NCI-H187 treated with DMSO at 0.1 percent for 48 hours (cell line): ENCODE measurements around the gene KCNRG.
"Not testable (repeated sequence)": the region's sequence is repeated elsewhere in the genome, so short reads cannot be mapped to it uniquely, and the experiment has no call there.

Source experiments
- DNase-seq: peaks from one replicate; lab custom pipeline; 2025; lab: John Stamatoyannopoulos, UW

The KCNRG gene

DNA sequence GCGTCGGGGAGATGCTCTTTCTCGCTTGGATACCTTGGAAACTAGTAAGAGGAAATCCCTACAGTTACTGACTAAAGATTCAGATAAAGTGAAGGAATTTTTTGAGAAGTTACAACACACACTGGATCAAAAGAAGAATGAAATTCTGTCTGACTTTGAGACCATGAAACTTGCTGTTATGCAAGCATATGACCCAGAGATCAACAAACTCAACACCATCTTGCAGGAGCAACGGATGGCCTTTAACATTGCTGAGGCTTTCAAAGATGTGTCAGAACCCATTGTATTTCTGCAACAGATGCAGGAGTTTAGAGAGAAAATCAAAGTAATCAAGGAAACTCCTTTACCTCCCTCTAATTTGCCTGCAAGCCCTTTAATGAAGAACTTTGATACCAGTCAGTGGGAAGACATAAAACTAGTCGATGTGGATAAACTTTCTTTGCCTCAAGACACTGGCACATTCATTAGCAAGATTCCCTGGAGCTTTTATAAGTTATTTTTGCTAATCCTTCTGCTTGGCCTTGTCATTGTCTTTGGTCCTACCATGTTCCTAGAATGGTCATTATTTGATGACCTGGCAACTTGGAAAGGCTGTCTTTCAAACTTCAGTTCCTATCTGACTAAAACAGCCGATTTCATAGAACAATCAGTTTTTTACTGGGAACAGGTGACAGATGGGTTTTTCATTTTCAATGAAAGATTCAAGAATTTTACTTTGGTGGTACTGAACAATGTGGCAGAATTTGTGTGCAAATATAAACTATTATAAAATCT is 2.7 kb upstream of the KCNRG start:
- DNase-seq: no peak

DNA sequence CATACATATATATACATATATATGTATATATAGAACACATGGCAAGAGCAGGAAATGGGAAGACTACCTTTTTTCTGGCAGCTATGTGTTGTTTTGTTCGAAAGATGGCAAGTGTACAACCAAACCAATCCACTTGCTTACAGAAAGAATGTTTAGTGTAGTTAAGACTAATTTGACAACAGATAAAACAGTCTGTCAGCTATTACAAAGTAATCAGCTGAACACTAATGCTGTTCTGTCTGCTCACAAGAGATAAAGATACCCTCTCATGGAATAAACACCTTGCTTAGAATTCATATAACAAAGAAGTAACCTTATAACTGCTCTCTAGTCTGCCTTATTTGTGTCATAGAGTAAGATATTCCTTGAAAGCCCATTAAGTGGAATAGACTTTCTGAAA is 858 bp upstream of the KCNRG start:
- DNase-seq: no peak

DNA sequence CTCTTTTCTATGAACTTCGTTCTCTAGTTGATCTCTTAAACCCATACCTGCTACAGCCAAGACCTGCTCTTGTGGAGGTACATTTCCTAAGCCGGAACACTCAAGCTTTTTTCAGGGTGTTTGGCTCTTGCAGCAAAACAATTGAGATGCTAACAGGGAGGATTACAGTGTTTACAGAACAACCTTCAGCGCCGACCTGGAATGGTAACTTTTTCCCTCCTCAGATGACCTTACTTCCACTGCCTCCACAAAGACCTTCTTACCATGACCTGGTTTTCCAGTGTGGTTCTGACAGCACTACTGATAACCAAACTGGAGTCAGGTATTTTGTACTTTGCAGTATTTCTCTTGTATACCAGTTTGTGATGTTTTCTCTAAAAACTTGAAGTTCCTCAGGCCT is 506 bp downstream of the KCNRG start:
- no peak for DNase-seq

DNA sequence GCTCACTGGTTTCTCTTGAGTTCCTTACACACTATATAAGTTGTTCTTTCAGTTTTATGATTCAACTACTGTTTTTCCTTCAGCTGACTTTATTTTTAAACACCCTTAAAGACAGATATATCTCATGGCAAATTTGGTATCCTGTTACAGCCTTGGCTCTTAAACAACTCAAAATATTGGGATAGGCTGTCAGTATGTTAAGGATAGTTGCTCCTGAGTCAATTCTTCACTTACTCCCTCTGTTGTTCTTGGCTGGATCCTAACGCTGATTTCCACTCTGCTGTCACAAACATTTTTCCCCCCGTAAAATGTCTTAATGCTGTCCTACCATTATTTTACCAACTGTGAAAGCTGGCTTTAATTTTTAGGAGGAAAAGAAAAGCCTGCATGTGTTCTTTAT is 1.2 kb downstream of the KCNRG start:
- no peak for DNase-seq

DNA sequence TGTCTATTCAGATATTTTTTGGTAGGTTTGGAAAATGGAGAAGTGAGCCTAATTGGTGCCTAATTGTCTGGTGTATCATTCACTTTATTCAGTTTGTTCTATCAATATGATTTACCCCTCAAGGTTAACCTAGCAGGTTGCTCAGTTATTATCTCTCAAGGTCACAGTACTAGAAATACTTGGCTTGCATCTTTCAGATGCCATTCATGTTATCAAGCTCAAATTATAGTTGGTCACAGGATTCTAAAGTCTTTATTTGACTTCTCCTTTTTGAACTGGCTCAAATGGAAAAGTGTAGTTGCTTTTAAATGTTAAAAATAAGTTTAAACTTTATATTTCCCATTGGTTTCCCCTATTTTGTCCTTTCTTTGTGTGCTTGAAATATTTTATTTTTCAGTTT is 2.6 kb downstream of the KCNRG start:
- no peak for DNase-seq

DNA sequence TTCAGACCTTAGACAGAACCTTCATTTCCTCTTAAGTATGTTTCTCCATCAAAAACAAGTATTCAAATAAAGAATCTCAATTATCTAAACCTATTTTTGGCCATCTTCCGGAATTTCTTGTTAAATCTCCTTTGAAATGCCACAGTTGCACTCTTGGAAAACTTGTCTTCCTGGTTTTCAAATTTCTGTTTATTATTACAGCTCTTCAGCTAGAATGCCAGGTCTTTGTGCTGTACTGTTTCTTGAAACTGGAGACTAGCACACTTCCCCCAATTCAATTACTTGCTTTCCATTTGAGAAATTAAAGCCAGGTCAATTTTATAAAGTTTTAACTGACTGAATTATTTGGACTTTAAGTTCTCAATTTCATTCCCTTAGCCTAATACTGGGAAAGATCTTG is 10.2 kb downstream of the KCNRG start:
- no peak for DNase-seq

DNA sequence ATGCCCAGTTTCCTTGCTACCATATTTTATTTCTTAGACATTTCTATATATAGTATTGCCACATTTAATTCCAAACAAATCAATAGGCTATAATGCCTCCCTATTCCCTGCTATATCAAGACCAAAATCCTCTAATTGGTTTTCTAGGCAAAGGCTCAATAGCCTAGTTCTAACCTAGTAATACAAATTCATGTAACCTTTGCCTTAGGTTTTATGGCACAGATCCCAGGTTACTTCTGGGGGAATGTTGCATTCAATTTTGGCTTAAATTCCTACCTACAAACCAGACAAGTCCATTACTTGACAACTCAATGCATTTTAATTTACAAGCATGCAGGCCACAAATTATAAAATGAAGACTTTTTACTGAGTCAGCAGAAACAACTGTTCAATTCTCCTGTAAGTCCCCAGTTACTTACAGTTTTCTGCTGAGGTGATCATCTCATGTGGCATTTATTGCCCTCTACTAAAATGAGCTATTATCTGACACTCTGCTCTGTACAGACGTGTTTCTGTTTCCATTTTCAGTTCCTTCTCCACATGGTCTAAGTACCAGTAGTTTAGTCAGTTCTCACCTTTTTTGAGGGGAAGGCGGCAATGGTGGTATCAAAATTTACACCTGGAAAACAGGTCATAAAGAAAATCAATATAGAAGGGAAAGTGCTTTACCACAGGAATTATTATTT is 11.7 kb downstream of the KCNRG start:
- no peak for DNase-seq

DNA sequence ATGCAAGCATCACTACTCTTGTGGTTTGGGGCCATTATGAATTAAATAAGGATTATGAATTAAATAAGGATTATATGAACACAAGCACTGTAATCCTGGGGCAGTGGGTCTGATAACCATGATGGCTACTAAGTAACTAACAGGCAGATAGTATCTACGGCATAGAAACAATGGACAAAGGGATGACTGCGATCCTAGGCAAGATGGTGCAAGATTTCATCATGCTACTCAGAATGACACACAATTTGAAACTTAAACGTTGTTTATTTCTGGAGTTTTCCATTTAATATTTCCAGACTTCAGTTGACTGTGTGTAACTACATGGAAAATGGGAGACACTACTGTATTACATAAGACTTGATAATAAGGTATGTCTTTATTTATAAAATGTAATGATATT is 15.1 kb downstream of the KCNRG start:
- DNase-seq: no peak

DNA sequence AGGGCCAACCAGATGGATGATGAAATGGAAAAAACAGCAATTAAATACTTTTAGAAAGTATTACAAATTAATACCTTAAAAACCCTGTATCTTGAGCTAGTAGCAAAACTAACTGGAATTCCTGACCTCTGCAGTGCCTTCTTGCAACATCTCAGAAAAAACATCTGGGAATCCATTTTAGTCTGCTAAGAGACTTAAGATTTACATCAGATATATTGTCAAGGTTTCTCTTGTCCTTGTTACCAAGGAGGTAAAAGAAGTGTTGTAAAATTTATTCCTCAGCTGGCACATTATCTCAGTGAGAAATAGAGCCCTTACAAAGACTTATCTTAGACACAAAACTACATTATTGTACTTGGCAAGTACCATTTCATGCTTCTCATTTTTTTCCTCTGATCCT is 18.5 kb downstream of the KCNRG start:
- DNase-seq: no peak

DNA sequence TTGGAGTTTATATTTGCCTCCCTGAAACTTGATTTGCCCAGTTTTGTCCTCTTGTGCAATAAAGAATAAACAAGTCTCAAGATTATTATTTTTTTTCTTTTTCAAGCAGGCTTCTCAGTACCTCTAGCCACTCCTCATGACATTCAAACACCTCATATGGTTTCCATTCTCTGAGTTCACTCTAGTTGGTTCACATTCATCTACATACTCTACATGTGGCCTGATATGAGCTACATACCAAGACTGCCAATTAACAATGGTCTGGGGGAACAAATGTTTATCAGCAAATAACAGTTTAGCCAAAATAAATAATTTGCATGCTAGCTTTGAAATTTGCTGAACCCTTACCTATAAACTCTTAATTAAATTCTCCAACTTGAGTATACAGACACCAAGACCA is 22.5 kb downstream of the KCNRG start:
- DNase-seq: no peak

DNA sequence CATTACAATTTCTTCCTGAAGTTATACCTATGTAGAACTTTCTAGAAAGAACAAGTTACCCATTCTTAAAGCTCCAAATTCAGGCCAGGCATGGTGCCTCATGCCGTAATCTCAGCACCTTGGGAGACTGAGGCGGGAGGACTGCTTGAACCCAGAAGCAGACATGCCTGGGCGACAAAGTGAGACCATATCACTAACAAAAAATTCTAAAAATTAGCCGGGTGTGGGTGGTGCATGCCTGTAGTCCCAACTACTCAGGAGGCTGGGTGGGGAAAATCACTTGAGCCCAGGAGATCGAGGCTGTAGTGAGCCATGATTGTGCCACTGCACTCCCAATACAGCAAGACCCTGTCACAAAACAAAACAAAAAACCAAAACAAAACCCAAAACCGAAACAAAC is 23.0 kb downstream of the KCNRG start:
- no peak for DNase-seq

DNA sequence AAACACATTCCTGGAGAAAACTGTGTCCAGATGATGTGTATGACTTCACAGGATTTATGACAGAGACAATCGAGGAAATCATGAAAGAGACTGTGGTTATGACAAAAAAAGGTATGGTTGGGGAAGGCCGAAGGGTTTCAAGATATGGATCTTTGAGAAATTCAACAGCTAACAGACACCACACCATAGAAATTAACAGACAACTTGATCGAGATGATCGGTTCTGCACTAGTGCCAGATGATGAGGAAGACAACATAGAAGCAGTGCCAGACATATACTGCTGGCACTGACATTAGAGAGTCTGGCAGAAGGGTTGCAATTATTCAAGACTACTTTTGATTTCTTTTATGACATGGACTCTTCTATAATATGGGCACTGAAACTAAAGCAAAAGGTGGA is 37.2 kb downstream of the KCNRG start:
- DNase-seq: no peak

DNA sequence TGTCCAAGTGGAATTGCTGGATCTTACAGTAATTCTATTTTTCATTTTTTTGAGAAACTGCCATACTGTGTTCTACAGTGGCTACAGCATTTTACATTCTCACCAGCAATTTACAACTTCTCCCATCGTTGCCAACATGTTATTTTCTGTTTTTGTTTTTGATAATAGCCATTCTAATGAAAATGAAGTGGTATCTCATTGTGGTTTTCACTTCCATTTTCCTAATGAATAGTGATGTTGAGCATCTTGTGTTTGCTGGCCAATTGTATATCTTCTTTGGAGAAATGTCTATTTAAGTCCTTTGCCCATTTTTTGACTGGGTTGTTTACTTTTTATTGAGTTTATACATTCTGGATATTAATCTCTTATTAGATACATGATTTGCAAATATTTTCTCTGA is 38.6 kb downstream of the KCNRG start:
- DNase-seq: no peak

DNA sequence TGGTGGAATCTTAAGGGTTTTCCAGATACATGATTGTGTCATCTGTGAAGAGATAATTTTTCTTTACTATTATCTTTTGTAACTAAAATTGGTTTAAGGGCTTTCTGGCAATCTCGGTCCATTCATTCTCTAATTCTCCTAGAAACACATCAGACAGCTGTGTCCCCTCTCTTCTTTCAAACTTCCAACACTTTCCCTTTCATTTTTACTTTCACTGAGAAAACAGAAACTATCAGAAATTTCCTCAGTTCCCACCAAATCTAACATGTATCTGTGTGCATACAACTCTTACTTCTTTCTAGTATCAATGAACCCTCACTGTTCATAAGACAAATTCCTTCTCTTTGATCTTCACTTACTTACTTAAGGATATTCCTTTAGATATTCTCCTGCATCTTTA is 40.2 kb downstream of the KCNRG start:
- DNase-seq: no peak

DNA sequence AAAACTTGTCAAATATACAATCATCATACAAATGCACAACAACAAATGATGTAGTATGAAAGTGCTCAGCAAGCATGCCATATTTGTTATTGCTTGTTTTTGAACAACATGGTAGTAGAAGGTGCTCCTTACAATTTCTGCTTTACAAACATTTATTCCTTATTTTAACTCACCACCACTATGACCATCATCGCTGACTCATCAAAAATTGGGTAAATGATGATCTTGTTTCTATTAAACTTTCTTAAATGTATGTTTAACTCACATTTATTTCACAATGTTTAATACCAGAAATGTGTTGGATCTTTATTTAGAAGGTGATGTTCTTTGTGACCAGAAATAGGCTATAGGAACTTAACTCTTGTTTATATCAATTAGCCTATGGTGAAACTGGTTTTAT is 45.5 kb downstream of the KCNRG start:
- no peak for DNase-seq

DNA sequence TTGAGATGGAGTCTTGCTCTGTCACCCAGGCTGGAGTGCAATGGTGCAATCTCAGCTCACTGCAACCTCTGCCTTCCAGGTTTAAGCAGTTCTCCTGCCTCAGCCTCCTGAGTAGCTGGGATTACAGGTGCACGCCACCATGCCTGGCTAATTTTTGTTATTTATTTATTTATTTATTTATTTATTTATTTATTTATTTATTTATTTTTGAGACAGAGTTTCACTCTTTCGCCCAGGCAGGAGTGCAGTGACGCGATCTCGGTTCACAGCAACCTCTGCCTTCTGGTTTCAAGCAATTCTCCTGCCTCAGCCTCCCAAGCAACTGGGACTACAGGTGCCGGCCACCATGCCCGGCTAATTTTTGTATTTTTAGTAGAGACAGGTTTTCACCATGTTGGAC is 47.1 kb downstream of the KCNRG start:
- DNase-seq: not testable (repeated sequence)

DNA sequence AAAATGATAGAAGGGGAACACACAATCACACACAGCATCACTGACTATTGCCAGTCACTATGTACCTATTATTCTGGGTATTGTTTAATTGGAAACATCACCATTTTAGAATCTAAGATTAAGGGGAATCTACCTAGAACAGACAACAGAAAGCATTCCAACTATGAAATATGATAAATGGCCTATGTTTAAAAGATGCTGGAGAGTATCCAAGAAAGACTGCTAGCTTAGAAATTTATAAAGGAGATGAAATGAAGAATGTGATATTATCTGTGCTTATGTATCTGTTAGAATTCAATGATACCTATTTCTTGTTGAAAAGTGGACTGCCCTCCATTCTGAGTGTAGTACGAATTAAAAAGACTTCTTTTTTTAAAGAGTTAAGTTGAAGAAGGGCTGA is 50.5 kb downstream of the KCNRG start:
- no peak for DNase-seq

DNA sequence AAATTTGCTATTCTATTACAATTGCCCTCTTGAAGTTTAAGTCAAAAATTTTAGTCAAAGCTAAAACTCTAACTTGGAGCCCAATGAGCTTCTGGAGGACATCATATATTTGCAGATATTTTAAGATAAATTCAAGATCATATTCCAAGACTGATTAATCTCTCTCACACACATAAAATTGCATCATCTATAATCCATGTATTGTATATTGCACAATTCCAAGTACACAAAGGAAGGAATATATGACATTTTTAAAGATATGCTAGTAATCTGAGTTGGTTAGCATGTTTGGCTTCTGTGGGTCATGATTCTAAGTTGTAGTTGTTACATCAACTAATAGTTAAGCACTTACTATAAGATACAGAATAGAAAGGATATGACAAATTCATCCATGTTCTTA is 53.3 kb downstream of the KCNRG start:
- DNase-seq: no peak

DNA sequence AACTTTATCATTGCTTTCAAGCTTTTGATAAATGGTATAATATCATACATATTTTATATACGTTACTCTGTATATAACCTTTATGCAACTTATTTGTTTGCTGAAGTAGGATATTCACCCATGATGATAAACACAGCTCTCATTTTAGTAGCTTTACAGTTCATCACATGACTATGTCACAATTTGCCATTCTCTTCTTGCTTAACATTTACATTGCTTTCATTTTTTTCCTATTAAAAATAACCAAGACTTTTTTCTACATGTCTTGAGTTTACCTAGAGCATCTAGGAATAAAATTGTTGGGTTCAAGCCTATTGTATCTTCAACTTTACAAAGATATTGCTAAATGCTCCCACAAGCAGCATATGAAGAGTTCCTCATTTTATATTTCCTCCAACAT is 54.0 kb downstream of the KCNRG start:
- no peak for DNase-seq

DNA sequence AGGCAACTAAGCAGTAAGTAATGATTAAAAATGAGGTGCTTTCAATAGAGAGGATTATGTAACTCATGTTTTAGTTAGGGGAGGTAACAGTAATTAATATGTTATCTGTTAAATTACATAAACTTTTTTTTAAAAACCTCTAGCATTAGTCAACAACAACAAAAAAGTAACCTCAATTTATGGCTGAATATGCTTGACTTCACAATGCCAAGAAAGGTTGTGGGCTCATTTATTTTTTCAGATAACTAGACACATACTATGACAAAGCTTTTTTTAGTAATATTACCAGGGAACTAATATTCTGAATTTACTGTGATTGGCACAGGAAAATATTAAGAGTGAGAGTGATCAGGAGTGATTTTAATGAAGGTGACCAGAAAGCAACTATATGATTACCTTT is 54.9 kb downstream of the KCNRG start:
- DNase-seq: no peak
